CD4-positive, alpha-beta T cell (primary cell): ENCODE results near the gene ZDHHC8. TPM values are rescaled to one million over a fixed set of nuclear protein-coding genes. Genes with fewer than 3 reads are reported as not detected.
A peak's percentile ranks its signal among the peaks of the same experiment; 100 is the strongest.

Experiments
- ATAC-seq: fragments of 200-7000 bp; cut with Tn5 transposase; one replicate; pipeline ENCODE4 v1.10.0; 2022; ENCODE audit warnings: mild to moderate bottlenecking; ENCODE audit not compliant: poor library complexity
- CTCF ChIA-PET: fragments of 350-600 bp; sonication (Branson Sonifier 250); formaldehyde crosslinking; loops from one replicate; lab custom pipeline; 2021; ENCODE audit warnings: antibody characterized with exemption, inconsistent platforms; lab: Charles Lee
- POLR2A ChIA-PET: fragments of 350-600 bp; sonication (Branson Sonifier 250); formaldehyde crosslinking; loops from one replicate; lab custom pipeline; 2021; ENCODE audit warnings: antibody characterized with exemption, inconsistent platforms; lab: Charles Lee
- DNase-seq, 14 experiments: peaks; one replicate each; pipeline ENCODE4 v3.0.0-alpha.2; 2013 to 2020; ENCODE audit warnings: mixed read lengths in 2 of 14
- H3K27ac ChIP-seq, 2 donors: one replicate each; pipeline versions ENCODE4 v1.5.1 to v1.7.0; 2013; ENCODE audit warnings: low read length in 2 of 2, low read depth in 1 of 2, mild to moderate bottlenecking in 1 of 2
- H3K27me3 ChIP-seq, 2 experiments: 1 replicate in 1 of 2; 2 replicates in 1 of 2; pipeline versions ENCODE4 v1.6.1 to v1.7.0; 2013; ENCODE audit warnings: low read length in 2 of 2, control low read depth in 1 of 2, mild to moderate bottlenecking in 1 of 2, moderate library complexity in 1 of 2; ENCODE audit not compliant: insufficient read depth in 2 of 2, control insufficient read depth in 1 of 2
- H3K36me3 ChIP-seq: one replicate; pipeline ENCODE4 v1.6.1; 2013; ENCODE audit warnings: low read length, control low read depth; ENCODE audit not compliant: insufficient read depth
- H3K4me1 ChIP-seq: one replicate; pipeline ENCODE4 v1.6.1; 2013; ENCODE audit warnings: low read length, control low read depth; ENCODE audit not compliant: insufficient read depth
- H3K4me3 ChIP-seq: one replicate; pipeline ENCODE4 v1.5.1; 2013; ENCODE audit warnings: mild to moderate bottlenecking, low read length, moderate library complexity
- H3K9me3 ChIP-seq, 2 experiments: 1 replicate in 1 of 2; 2 replicates in 1 of 2; pipeline versions ENCODE4 v1.6.1 to v1.7.0; 2013; ENCODE audit warnings: low read length in 2 of 2, mild to moderate bottlenecking in 2 of 2, control low read depth in 1 of 2, moderate library complexity in 1 of 2; ENCODE audit not compliant: control insufficient read depth in 1 of 2, insufficient read depth in 1 of 2
- H3K27ac Mint-ChIP-seq: one replicate; pipeline ENCODE4 v1.8.0; 2020; ENCODE audit warnings: mixed read lengths
- H3K27me3 Mint-ChIP-seq: one replicate; pipeline ENCODE4 v1.8.0; 2021; ENCODE audit warnings: mixed read lengths
- H3K36me3 Mint-ChIP-seq: one replicate; pipeline ENCODE4 v1.8.0; 2021; ENCODE audit warnings: low read depth, mixed read lengths
- H3K4me1 Mint-ChIP-seq: one replicate; pipeline ENCODE4 v1.8.0; 2021; ENCODE audit warnings: low read depth, mixed read lengths
- H3K4me3 Mint-ChIP-seq: one replicate; pipeline ENCODE4 v1.8.0; 2020; ENCODE audit warnings: mild to moderate bottlenecking, mixed read lengths
- H3K9me3 Mint-ChIP-seq: one replicate; pipeline ENCODE4 v1.8.0; 2020; ENCODE audit warnings: mixed read lengths
- CTCF ChIP-seq: fragments of 200-600 bp; IDR thresholded peaks from one replicate; pipeline ENCODE4 v1.8.0; 2022; ENCODE audit warnings: antibody characterized with exemption, mild to moderate bottlenecking
- intact Hi-C, 2 experiments: fragments of 100-400 bp; cut with DNase I in 1 of 2; cut with micrococcal nuclease in 1 of 2; formaldehyde crosslinking; loops; one replicate each; pipeline versions ENCODE4 v1.15.1 to v1.9.0; 2023 to 2025; cut with DNase I, micrococcal nuclease
- total RNA-seq, 174 experiments: library from RNA in 2 of 174; stranded (reverse) in 2 of 174; gene quantifications; one replicate each; pipeline ENCODE4 v1.2.3 and lab custom pipeline; 2021 to 2026

The ZDHHC8 gene
- total RNA-seq, 2 experiments from 2014 or later = 44.9 to 49.3 TPM

GRCh38 chr22:20193761-20194494, 62.3 kb downstream of the ZDHHC8 start:
- POLR2A ChIA-PET = interaction anchor here (0.9 to 1.0 kb wide), 2 partner anchors 18 to 51 kb away, joined by 3 to 4 read pairs; no protein-coding TSS in a partner anchor

GRCh38 chr22:20194681-20195593, 63.3 kb downstream of the ZDHHC8 start:
- Mint-ChIP-seq H3K9me3 (no peaks in the 10 kb centered on the region), H3K4me1 (no peaks in the 10 kb centered on the region), H3K4me3 (no peak overlapping the region), H3K27ac (no peak overlapping the region), H3K36me3 (no peaks in the 10 kb centered on the region), H3K27me3 (no peaks in the 10 kb centered on the region)
- intact Hi-C loops = no loop called here
- Histone ChIP-seq H3K4me3 (no peak overlapping the region), H3K27ac (no peak overlapping the region), H3K4me1 (peaks cover 2% of the 10 kb centered on the region), H3K9me3 (no peaks in the 10 kb centered on the region), H3K27me3 (no peaks in the 10 kb centered on the region), H3K36me3 (no peaks in the 10 kb centered on the region)
- ChIA-PET CTCF (no interaction called here), POLR2A (no interaction called here)
- DNase-seq = peak in 1 of 14 experiments; percentile 10
- no peak for ATAC-seq
- TF ChIP-seq CTCF = no peak

More at GRCh38 chr22:20193761-20194494, 62.3 kb downstream of the ZDHHC8 start:
- CTCF ChIA-PET = no interaction called here
- no peaks in the 10 kb centered on the region for H3K27me3 Mint-ChIP-seq
- DNase-seq (no peak), ATAC-seq (no peak)
- no peaks in the 10 kb centered on the region for H3K27me3 ChIP-seq
- intact Hi-C loops = no loop called here
- H3K4me1 ChIP-seq = peaks cover 2% of the 10 kb centered on the region
- H3K4me3 Mint-ChIP-seq = no peak overlapping the region
- H3K36me3 Mint-ChIP-seq = no peaks in the 10 kb centered on the region
- no peak overlapping the region for H3K4me3 ChIP-seq
- H3K9me3 Mint-ChIP-seq = no peaks in the 10 kb centered on the region
- no peak overlapping the region for H3K27ac ChIP-seq
- H3K36me3 ChIP-seq = no peaks in the 10 kb centered on the region
- no peak overlapping the region for H3K27ac Mint-ChIP-seq
- no peaks in the 10 kb centered on the region for H3K4me1 Mint-ChIP-seq
- no peak for TF ChIP-seq CTCF
- H3K9me3 ChIP-seq = no peaks in the 10 kb centered on the region

- ATAC-seq = no peak
- intact Hi-C loops = no loop called here
- peaks cover 2% of the 10 kb centered on the region for H3K4me1 ChIP-seq
- no peaks in the 10 kb centered on the region for H3K9me3 ChIP-seq
- H3K36me3 Mint-ChIP-seq = no peaks in the 10 kb centered on the region
- H3K27me3 ChIP-seq = no peaks in the 10 kb centered on the region
- DNase-seq = no peak
- H3K27ac ChIP-seq = no peak overlapping the region
- no peaks in the 10 kb centered on the region for H3K27me3 Mint-ChIP-seq
- H3K36me3 ChIP-seq = no peaks in the 10 kb centered on the region
- no peaks in the 10 kb centered on the region for H3K4me1 Mint-ChIP-seq
- no peaks in the 10 kb centered on the region for H3K9me3 Mint-ChIP-seq
- no peak overlapping the region for H3K4me3 ChIP-seq
- H3K27ac Mint-ChIP-seq = no peak overlapping the region
- no peak for TF ChIP-seq CTCF
- ChIA-PET CTCF (no interaction called here), POLR2A (no interaction called here)
- no peak overlapping the region for H3K4me3 Mint-ChIP-seq
Measured at GRCh38 chr22:20196094-20196842, 64.7 kb downstream of the ZDHHC8 start.
